Measurements from ENCODE around the gene SERPINA9.

Gene SERPINA9

DNA sequence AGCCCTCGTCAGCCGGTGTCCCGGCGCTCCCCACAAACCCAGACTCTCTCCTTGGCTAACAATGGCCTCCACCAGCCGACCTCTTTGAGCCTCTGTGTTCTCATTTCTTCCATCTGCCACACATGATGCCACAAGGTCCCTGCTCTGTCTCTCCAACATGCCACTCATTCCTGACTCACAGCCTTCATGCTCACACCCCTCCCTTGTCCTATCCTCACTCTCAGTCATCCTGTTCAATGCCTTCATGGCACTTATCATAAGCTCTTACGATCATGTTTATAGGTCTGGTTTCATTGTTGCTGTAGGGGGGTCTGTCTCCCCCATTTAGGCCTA, 13.8 kb downstream of the SERPINA9 start:
- no peak for DNase-seq (ENCODE audit: low read depth)

- no peak for DNase-seq (ENCODE audit: low read depth)
These were observed 14.3 kb downstream of the SERPINA9 start for GRCh38 chr14:94461526-94462218.

GRCh38 chr14:94460631-94461416, 15.2 kb downstream of the SERPINA9 start:
- DNase-seq (ENCODE audit: low read depth), result no peak

DNA sequence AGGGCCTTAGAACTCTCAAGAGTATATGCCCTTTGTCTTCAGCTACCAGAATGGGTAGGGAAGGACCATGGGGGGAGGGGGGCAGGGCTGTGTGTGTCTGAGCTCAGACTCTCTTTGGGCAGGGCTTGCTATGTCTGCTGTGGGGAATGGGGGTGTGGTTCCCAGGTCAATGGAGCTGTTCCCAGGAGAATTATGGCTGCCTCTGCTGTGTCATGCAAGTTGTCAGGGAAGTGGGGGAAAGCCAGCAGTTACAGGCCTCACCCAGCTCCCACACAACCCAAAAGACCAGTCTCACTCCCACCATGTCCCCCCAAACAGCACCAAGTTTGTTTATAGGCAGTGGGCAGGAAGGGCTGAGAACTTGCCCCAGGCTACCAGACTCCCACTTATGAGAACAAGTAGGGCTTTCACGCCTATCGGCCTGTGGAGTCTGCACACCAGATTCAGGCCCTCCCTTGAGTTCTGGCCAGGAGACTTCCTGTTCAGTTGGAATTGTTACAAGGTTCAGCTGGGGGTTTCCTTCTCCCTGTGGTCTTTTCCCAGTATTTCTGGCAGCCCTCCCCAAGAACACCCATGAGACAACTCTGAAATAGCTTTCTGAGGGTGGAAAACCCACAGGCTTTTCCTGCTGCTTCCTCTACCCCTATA, 17.3 kb downstream of the SERPINA9 start:
- no peak for DNase-seq (ENCODE audit: low read depth)

GRCh38 chr14:94458096-94458495, 17.9 kb downstream of the SERPINA9 start:
- DNase-seq (ENCODE audit: low read depth), result no peak

GRCh38 chr14:94455928-94456327, 20.1 kb downstream of the SERPINA9 start:
- no peak for DNase-seq (ENCODE audit: low read depth)

DNA sequence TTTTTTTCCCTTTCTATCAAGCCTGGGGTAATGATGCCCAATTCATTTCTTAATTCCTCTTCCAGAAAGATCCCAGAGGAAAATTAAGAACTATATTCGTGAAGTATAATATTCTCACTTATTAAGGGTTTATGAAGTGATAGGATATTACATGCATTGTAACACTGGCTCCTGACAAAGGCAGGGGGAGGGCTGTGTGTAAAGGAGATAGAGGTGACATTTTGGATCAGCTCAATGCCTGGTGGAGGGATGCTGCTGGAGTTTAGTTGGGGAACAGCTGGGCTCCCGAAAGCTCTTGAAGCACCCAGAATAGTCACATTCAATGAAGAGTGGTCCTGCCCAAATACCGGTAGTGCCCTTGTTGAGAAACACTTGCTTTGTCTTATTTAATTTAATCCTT, 24.2 kb downstream of the SERPINA9 start:
- DNase-seq (ENCODE audit: low read depth), result no peak

- DNase-seq (ENCODE audit: low read depth), result no peak
These were observed 24.8 kb downstream of the SERPINA9 start for GRCh38 chr14:94451091-94451771.

DNA sequence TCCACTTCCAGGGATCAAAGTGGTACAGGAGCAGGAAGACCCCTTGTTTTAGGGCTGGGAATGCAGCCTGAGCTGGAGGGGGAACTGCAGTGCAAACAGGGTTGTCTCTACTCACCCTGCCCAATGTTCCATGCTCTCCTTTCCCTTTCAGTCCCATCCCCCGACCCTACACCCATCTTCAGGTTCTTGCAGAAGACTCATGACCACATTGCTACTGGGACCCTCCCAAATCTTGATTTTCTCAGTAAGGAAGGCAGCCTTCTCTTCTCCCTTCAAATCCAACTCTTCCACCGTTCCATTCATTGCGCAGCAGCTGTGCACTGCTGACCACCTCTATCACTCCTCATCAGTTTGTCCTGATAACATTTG, 25.3 kb downstream of the SERPINA9 start:
- DNase-seq (ENCODE audit: low read depth), result no peak

GRCh38 chr14:94449930-94450329, 26.1 kb downstream of the SERPINA9 start:
- DNase-seq (ENCODE audit: low read depth), result no peak

- no peak for DNase-seq (ENCODE audit: low read depth)
These were observed 27.8 kb downstream of the SERPINA9 start for GRCh38 chr14:94448071-94448808.

DNA sequence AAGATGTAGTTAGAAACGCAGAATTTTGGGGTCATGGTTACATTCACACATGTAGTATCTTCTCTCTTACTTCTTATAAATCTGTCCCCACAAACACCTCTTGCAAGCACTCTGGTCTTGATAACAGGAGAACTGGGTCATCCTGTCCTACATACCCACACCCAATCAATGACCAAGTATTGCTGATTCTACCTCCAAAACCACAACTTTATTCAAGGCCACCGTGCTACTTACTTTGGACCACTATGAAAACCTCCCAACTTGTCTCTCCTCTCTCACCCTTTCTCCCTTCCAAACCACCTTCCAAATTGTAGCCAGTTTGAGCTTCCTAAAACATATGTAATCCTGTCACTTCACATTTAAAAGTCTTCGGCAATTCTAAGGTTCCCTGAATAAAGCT, 28.8 kb downstream of the SERPINA9 start:
- no peak for DNase-seq (ENCODE audit: low read depth)

DNA sequence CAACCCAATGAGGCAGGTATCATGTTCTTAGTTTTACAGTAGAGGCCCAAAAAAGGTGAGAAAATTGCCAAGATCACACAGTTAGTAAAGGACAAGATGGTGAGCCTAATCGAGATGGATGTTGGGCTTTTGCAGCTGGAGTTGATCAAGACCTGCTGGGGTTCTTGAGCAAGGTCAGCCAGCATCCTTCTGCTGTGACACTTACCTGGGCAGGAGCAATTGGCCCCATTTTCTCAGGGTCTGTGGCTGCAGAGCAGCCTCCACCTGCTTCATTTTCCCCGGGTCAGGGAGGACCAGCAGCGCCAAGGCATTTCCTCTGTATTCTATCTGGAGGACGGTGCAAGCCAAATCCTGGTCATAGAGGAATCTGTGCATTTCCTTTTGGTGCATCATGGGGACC, 29.9 kb downstream of the SERPINA9 start:
- DNase-seq (ENCODE audit: low read depth), result no peak

GRCh38 chr14:94445003-94445402, 31.0 kb downstream of the SERPINA9 start:
- no peak for DNase-seq (ENCODE audit: low read depth)

- DNase-seq (ENCODE audit: low read depth), result no peak
These were observed 34.3 kb downstream of the SERPINA9 start for GRCh38 chr14:94441531-94442205.

DNA sequence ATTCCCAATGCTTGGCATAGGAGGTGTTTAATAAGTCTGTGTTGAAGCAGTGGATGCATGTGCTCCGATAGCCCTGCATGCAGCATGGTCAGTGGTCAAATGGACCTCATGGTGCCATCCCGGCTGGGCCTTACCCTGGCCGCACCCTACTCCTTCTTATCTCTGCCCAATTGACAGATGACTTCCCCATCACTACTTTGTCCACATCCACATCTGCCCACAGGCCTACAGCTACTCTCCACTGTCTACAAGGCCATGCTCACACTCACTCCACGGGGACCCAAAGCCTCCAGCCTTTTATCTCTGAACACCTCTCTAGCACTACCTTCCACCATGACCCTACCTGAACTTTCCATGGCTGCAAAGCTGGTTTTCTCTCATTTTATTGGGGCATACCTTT, 34.9 kb downstream of the SERPINA9 start:
- DNase-seq (ENCODE audit: low read depth), result no peak

DNA sequence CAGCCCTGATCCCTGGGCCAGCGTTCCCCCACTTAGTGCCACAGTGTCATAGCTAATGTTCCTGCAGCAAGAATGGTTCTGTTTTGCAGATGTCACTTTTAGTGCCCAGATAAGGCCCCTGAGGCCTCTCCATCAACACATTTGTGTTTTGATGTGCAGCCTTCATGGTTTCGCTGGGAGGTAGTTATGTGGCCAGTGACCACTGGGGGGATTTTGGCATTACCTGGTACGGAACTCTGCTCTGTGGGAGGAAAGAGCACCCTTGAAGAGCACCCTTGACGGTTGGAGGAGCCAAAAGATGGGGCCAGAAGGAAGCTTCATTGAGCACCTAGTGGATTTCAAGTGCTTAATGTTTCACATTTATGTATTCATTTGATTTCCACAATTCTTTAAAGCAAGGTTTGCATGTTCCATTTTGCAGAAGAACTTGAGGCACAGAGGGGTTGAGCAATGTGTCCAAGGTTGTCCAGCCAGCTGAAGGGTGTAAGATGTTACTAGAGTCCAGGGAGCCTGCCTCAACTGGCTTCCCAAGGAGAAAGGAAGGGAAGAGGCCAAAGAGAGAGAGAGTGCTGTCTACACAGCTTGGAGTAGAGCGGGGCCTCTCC, 36.4 kb downstream of the SERPINA9 start:
- no peak for DNase-seq (ENCODE audit: low read depth)

DNA sequence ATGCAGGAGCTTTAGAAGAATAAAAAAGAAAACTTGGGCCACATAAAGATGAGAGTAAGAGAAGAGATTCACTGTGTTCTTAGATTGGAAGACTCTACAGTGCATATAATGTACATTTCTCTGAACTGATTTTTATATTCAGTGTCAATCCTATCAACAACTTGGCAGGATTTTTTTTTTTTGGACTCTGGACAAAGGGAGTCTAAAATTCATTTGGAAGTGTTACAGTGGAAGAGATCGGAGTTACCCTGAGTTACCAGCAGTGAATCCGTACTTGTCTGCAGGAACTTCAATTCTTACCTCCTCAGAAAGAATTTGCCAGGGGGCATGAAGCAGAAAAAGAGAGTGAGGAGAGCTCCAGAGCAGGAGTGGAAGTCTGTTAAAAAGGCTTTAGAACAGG, 47.4 kb downstream of the SERPINA9 start:
- no peak for DNase-seq (ENCODE audit: low read depth)

- no peak for DNase-seq (ENCODE audit: low read depth)
These were observed 48.9 kb downstream of the SERPINA9 start for GRCh38 chr14:94427016-94427613.

- DNase-seq (ENCODE audit: low read depth), result no peak
These were observed 49.5 kb downstream of the SERPINA9 start for GRCh38 chr14:94426526-94426925.

DNA sequence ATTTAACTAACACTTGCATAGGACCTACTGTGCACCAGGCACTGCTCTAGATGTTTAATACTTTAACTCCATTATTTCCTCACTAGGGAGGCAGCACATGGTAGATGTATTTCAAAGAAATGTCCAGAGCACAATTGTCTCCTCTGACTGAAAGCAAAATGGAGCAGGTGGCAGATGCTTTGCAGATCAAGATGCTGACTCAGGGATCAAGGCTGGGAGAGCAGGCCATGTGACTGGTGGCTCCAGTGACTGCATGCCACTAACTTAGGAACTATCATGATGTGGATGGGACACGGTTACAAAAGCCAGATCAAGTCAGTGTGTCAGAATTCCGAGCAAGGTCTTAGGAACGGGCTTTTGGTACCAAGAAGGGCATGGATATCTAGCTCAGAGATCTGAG, 51.6 kb downstream of the SERPINA9 start:
- no peak for DNase-seq (ENCODE audit: low read depth)
